BE2C (cell line): ENCODE results near the gene JAZF1.

Source experiments
- DNase-seq: peaks from one replicate; pipeline ENCODE4 v3.0.0-alpha.2; 2020
- H3K27me3 ChIP-seq: fragments of 250-450 bp; sonication (Bioruptor Pico); 2 replicates; pipeline ENCODE4 v1.5.1; 2020; ENCODE audit warnings: mild to moderate bottlenecking
- H3K36me3 ChIP-seq: fragments of 250-450 bp; sonication (Bioruptor Pico); 2 replicates; pipeline ENCODE4 v1.5.1; 2020; ENCODE audit warnings: mild to moderate bottlenecking
- H3K4me1 ChIP-seq: fragments of 250-450 bp; sonication (Bioruptor Pico); 2 replicates; pipeline ENCODE4 v1.5.1; 2020
- H3K4me3 ChIP-seq: 2 replicates; pipeline ENCODE4 v1.5.1; 2011; ENCODE audit warnings: low read depth, low read length
- H3K9me3 ChIP-seq: fragments of 250-450 bp; sonication (Bioruptor Pico); 2 replicates; pipeline ENCODE4 v1.5.1; 2020
- CTCF ChIP-seq: IDR thresholded peaks from 2 replicates; pipeline ENCODE4 v1.5.1; 2012; ENCODE audit warnings: mild to moderate bottlenecking, low read depth, low read length

Gene JAZF1

GRCh38 chr7:27952456-27953285 is 227.9 kb downstream of the JAZF1 start:
- Histone ChIP-seq H3K27me3 (no peaks in the 10 kb centered on the region), H3K9me3 (no peaks in the 10 kb centered on the region), H3K4me3 (no peak overlapping the region), H3K4me1 (peaks cover 7% of the 10 kb centered on the region), H3K36me3 (no peaks in the 10 kb centered on the region; the same call in 1 of the 2 replicates)
- TF ChIP-seq CTCF: no peak
- DNase-seq: no peak

GRCh38 chr7:27950123-27950522 is 230.5 kb downstream of the JAZF1 start:
- peaks cover 8% of the 10 kb centered on the region for H3K4me1 ChIP-seq
- no peak overlapping the region for H3K4me3 ChIP-seq
- no peaks in the 10 kb centered on the region for H3K36me3 ChIP-seq
- H3K27me3 ChIP-seq: no peaks in the 10 kb centered on the region
- no peaks in the 10 kb centered on the region for H3K9me3 ChIP-seq
- no peak for TF ChIP-seq CTCF
- DNase-seq: no peak

GRCh38 chr7:27948861-27949260 is 231.7 kb downstream of the JAZF1 start:
- DNase-seq: no peak
- no peaks in the 10 kb centered on the region for H3K27me3 ChIP-seq
- no peak for TF ChIP-seq CTCF
- no peaks in the 10 kb centered on the region for H3K36me3 ChIP-seq
- no peaks in the 10 kb centered on the region for H3K9me3 ChIP-seq
- no peak overlapping the region for H3K4me3 ChIP-seq
- peaks cover 8% of the 10 kb centered on the region for H3K4me1 ChIP-seq

- DNase-seq: no peak
- Histone ChIP-seq H3K4me1 (peaks cover 8% of the 10 kb centered on the region), H3K9me3 (no peaks in the 10 kb centered on the region), H3K4me3 (no peak overlapping the region), H3K27me3 (no peaks in the 10 kb centered on the region), H3K36me3 (no peaks in the 10 kb centered on the region)
- no peak for TF ChIP-seq CTCF
Measured at GRCh38 chr7:27947586-27948278, 232.9 kb downstream of the JAZF1 start.

- no peak overlapping the region for H3K4me3 ChIP-seq
- no peaks in the 10 kb centered on the region for H3K9me3 ChIP-seq
- no peaks in the 10 kb centered on the region for H3K36me3 ChIP-seq
- H3K27me3 ChIP-seq: no peaks in the 10 kb centered on the region
- TF ChIP-seq CTCF: no peak
- H3K4me1 ChIP-seq: peaks cover 8% of the 10 kb centered on the region
- no peak for DNase-seq
Measured at GRCh38 chr7:27946351-27946750, 234.2 kb downstream of the JAZF1 start.
